ENCODE results near the gene COMP. TPM values are rescaled to one million over a fixed set of nuclear protein-coding genes. Genes with fewer than 3 reads are reported as not detected.

Gene COMP
- total RNA-seq, 1 experiment from 2014 or later = not detected

DNA sequence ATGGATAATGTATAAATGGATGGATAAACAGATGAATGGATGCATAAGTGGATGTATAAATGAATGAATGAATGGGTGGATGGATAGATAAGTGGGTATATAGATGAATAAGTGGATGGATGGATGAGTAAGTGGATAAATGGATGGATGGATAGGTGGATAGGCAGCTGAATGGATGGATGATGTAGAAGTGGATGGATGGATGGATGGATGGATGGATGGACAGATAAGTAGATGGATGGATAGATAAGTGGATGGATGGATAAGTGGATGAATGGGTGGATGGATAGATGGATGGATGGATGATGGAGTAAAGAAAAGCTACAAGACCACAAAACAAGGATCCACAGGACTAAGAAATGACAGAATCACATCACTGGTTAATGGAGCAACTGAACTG lies 9.0 kb upstream of the COMP start:
- Histone ChIP-seq H3K4me3 (no peak overlapping the region), H3K4me1 (replicated peaks; ENCODE audit: insufficient read depth) (no peaks in the 10 kb centered on the region; the same call in 1 of the 2 replicates), H3K9me2 (ENCODE audit: insufficient read depth) (no peaks in the 10 kb centered on the region), H3K9me3 (ENCODE audit: insufficient read depth, low read depth) (no peaks in the 10 kb centered on the region), H2AFZ (no peak overlapping the region), H3K36me3 (ENCODE audit: low read depth) (no peaks in the 10 kb centered on the region), H3K27ac (no peak overlapping the region), H4K20me1 (ENCODE audit: insufficient read depth) (no peaks in the 10 kb centered on the region), H3F3A (ENCODE audit: insufficient read depth, low read depth) (peaks cover 16% of the 10 kb centered on the region; the same call in 1 of the 2 replicates), H3K27me3 (ENCODE audit: insufficient read depth, low read depth) (peaks cover 12% of the 10 kb centered on the region), H3K79me2 (ENCODE audit: low read depth) (no peaks in the 10 kb centered on the region), H3K4me2 (no peak overlapping the region)
- TF ChIP-seq, protein P1, sequence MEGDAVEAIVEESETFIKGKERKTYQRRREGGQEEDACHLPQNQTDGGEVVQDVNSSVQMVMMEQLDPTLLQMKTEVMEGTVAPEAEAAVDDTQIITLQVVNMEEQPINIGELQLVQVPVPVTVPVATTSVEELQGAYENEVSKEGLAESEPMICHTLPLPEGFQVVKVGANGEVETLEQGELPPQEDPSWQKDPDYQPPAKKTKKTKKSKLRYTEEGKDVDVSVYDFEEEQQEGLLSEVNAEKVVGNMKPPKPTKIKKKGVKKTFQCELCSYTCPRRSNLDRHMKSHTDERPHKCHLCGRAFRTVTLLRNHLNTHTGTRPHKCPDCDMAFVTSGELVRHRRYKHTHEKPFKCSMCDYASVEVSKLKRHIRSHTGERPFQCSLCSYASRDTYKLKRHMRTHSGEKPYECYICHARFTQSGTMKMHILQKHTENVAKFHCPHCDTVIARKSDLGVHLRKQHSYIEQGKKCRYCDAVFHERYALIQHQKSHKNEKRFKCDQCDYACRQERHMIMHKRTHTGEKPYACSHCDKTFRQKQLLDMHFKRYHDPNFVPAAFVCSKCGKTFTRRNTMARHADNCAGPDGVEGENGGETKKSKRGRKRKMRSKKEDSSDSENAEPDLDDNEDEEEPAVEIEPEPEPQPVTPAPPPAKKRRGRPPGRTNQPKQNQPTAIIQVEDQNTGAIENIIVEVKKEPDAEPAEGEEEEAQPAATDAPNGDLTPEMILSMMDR (conservative IDR thresholded peaks at IDR 0.05) = no peak
- no peak for TF ChIP-seq EZH2 (IDR thresholded peaks at IDR 0.05; ENCODE audit: low read depth)
- intact Hi-C loops (cut with micrococcal nuclease; ENCODE audit: unreplicated experiment) = no loop called here
- ChIA-PET CTCF (no interaction called here), POLR2A (ENCODE audit: unreplicated experiment) (no interaction called here)
- no peak for DNase-seq
- no TSS peak for BruUV-seq (replicated peaks)

DNA sequence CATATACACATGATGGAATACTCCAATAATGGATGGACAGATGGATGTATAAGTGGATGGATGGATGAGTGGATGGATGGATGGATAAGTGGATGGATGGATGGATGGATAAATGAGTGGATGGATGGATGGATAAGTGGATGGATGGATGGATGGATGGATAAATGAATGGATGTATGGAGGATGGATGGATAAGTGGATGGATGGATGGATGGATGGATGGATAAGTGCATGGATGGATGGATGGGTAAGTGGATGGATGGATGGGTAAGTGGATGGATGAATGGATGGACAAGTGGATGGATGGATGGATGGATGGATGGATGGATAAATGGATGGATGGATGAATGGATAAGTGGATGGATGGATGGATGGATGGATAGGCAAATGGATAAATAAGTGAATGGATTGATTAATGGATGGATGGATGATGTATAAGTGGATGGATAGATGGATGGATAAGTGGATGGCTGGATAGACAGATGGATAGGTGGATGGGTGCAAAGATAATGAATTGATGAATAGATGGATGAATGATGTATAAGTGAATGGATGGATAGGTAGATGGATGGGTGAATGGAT lies 8.4 kb upstream of the COMP start:
- peak in 1 of 2 experiments; percentile 12 for DNase-seq

DNA sequence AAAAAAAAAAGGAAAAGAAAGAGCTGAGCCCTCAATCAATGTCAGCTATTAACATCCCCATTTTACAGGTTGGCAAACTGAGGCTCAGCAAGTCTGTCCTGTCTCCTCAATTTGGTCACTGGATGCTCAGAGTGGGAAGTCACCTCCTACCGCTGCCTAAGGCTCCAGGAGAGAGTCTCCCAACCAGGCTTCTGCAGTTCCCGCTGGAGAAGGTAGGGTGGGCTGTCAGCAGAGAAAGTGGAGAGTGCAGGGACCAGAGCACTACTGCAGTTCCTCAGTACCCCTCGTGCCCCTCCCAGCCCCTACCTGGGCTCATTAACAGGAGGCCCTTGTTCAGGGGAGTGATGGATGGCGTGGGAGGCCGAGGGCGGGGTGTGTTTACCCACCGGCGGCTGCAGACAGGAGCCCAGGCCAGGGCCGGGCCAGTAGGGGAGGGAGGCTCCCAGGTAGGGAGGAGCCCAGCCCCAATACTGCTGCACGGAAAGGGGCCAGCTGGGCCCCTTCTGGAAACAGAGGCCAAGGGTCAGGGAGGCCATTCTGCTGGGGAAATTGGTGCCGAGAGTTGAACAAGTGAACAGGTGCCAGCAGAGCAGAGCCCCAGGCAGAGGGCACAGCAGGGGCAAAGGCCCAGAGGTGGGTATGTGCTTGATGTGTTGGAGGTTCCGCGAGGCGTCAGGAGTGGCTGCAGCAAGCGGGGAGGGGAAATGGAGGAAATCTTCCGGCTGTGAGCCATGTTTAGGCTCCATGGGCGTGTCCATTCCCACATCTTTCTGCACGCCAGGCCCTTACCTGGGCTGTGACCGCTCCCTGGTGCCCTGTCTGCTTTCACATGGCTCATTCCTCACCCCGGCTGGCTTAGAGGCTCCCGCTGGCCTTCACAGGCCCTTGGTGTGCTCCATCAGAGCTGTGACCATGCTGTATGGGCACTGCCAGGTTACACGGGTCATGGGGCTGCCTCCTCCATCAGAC lies 7.6 kb upstream of the COMP start:
- no peaks in the 10 kb centered on the region for H3K79me2 ChIP-seq (ENCODE audit: low read depth)
- H4K20me1 ChIP-seq (ENCODE audit: insufficient read depth) = no peaks in the 10 kb centered on the region
- peaks cover 12% of the 10 kb centered on the region for H3K27me3 ChIP-seq (ENCODE audit: insufficient read depth, low read depth)
- intact Hi-C loops (cut with micrococcal nuclease; ENCODE audit: unreplicated experiment) = no loop called here
- BruUV-seq (replicated peaks) = no TSS peak
- peaks cover 16% of the 10 kb centered on the region; the same call in 1 of the 2 replicates for H3F3A ChIP-seq (ENCODE audit: insufficient read depth, low read depth)
- POLR2A ChIA-PET (ENCODE audit: unreplicated experiment) = no interaction called here
- H2AFZ ChIP-seq = no peak overlapping the region
- no peak overlapping the region for H3K27ac ChIP-seq
- H3K9me3 ChIP-seq (ENCODE audit: insufficient read depth, low read depth) = no peaks in the 10 kb centered on the region
- no peak overlapping the region for H3K4me2 ChIP-seq
- no peaks in the 10 kb centered on the region for H3K36me3 ChIP-seq (ENCODE audit: low read depth)
- DNase-seq = peak in 1 of 2 experiments; percentile 31
- no peaks in the 10 kb centered on the region for H3K9me2 ChIP-seq (ENCODE audit: insufficient read depth)
- H3K4me3 ChIP-seq = no peak overlapping the region
- CTCF ChIA-PET = no interaction called here
- no peaks in the 10 kb centered on the region; the same call in 1 of the 2 replicates for H3K4me1 ChIP-seq (replicated peaks; ENCODE audit: insufficient read depth)
- TF ChIP-seq, protein P1 (conservative IDR thresholded peaks at IDR 0.05) = no peak
- no peak for TF ChIP-seq EZH2 (IDR thresholded peaks at IDR 0.05; ENCODE audit: low read depth)

More for the DNA sequence above, 8.4 kb upstream of the COMP start:
- no TSS peak for BruUV-seq (replicated peaks)
- ChIA-PET CTCF (no interaction called here), POLR2A (ENCODE audit: unreplicated experiment) (no interaction called here)
- no peaks in the 10 kb centered on the region for H3K36me3 ChIP-seq (ENCODE audit: low read depth)
- H3K27ac ChIP-seq = no peak overlapping the region
- peaks cover 12% of the 10 kb centered on the region for H3K27me3 ChIP-seq (ENCODE audit: insufficient read depth, low read depth)
- no peaks in the 10 kb centered on the region for H4K20me1 ChIP-seq (ENCODE audit: insufficient read depth)
- no peak overlapping the region for H2AFZ ChIP-seq
- no peaks in the 10 kb centered on the region for H3K9me3 ChIP-seq (ENCODE audit: insufficient read depth, low read depth)
- no peaks in the 10 kb centered on the region for H3K79me2 ChIP-seq (ENCODE audit: low read depth)
- H3F3A ChIP-seq (ENCODE audit: insufficient read depth, low read depth) = peaks cover 16% of the 10 kb centered on the region; the same call in 1 of the 2 replicates
- H3K4me1 ChIP-seq (replicated peaks; ENCODE audit: insufficient read depth) = no peaks in the 10 kb centered on the region; the same call in 1 of the 2 replicates
- TF ChIP-seq EZH2 (IDR thresholded peaks at IDR 0.05; ENCODE audit: low read depth) = no peak
- intact Hi-C loops (cut with micrococcal nuclease; ENCODE audit: unreplicated experiment) = no loop called here
- H3K4me3 ChIP-seq = no peak overlapping the region
- no peaks in the 10 kb centered on the region for H3K9me2 ChIP-seq (ENCODE audit: insufficient read depth)
- no peak overlapping the region for H3K4me2 ChIP-seq
